Ovary (tissue), 9 donors: Measurements from ENCODE around the gene THSD4. TPM values are rescaled to one million over a fixed set of nuclear protein-coding genes. Genes with fewer than 3 reads are reported as not detected.
A peak's percentile ranks its signal among the peaks of the same experiment; 100 is the strongest.

Experiments
- DNase-seq, 5 donors: peaks; one replicate each; pipeline ENCODE4 v3.0.0-alpha.2; 2019 to 2020
- H3K27ac ChIP-seq, 2 donors: fragments of 200-600 bp; one replicate each; pipeline versions ENCODE4 v1.5.1 to v1.8.0; 2019 to 2022
- H3K27me3 ChIP-seq: fragments of 200-600 bp; one replicate; pipeline ENCODE4 v1.8.0; 2022
- H3K36me3 ChIP-seq: fragments of 200-600 bp; sonication (generic); one replicate; pipeline ENCODE4 v1.5.1; 2019
- H3K4me1 ChIP-seq: one replicate; pipeline ENCODE4 v1.8.1; 2013; ENCODE audit warnings: mild to moderate bottlenecking, moderate library complexity; ENCODE audit not compliant: insufficient read depth
- H3K4me3 ChIP-seq: fragments of 200-600 bp; sonication (generic); one replicate; pipeline ENCODE4 v1.5.1; 2017
- H3K9me3 ChIP-seq, 2 donors: fragments of 200-600 bp in 1 of 2; sonication (generic) in 1 of 2; one replicate each; pipeline versions ENCODE4 v1.5.1 to v1.8.1; 2013 to 2019; ENCODE audit warnings: mild to moderate bottlenecking in 1 of 2, moderate library complexity in 1 of 2
- EP300 ChIP-seq: sonication (generic); formaldehyde crosslinking; IDR thresholded peaks from one replicate; pipeline ENCODE4 v1.6.1; 2017; ENCODE audit warnings: antibody characterized with exemption
- POLR2A ChIP-seq: fragments of 450-650 bp; IDR thresholded peaks from one replicate; pipeline ENCODE4 v1.6.1; 2017; ENCODE audit warnings: antibody characterized with exemption, mild to moderate bottlenecking, moderate library complexity
- WGBS, 3 donors: extraction: QIAGEN DNeasy Blood & Tissue Kit in 1 of 3; methylation state at CpG; one replicate each; pipeline versions ENCODE4 v1.1.5 to v1.1.7; 2013 to 2017; 5-methylcytosine and 5-hydroxymethylcytosine counted together
- intact Hi-C, 4 donors: fragments of 100-400 bp; cut with DNase I; formaldehyde crosslinking; loops; one replicate each; pipeline versions ENCODE4 v1.11.0 to v1.15.1; 2022 to 2023
- polyA plus RNA-seq, 2 donors: library from polyadenylated mRNA; stranded (reverse); fragments of 200-250 nt in 1 of 2; fragments of 350-450 nt in 1 of 2; fragmentation: Illumina TruSeq in 1 of 2; extraction: RNeasy Lipid Tissue Mini Kit (QIAGEN cat#74804) in 1 of 2; gene quantifications; one replicate each; pipeline ENCODE4 v1.2.3, GENCODE V29; 2013 to 2014
- total RNA-seq, 7 donors: library from RNA; depleted of rRNA in 2 of 7; stranded (reverse); fragments of >200 nt in 2 of 7; fragmentation: NEBNext Ultra II Directional in 3 of 7; extraction: Animal tissue kit (Norgen Biotek cat#: 25700) in 3 of 7; gene quantifications; one replicate each; pipeline versions ENCODE4 v1.1.0 to v1.2.4, GENCODE V29; 2016 to 2023
- TF ChIP-seq, protein P1 (sequence below), 3 donors: fragments of 450-650 bp in 2 of 3; fragments of 200-600 bp in 1 of 3; IDR thresholded peaks; one replicate each; pipeline versions ENCODE4 v1.5.1 to v1.8.0; 2016 to 2022; ENCODE audit warnings: antibody characterized with exemption in 3 of 3, mild to moderate bottlenecking in 1 of 3
- donor health status: DM: no; HTN: no; CAD: no; lungs with moderate emphysema.
- donor health status: DM: no; HTN: no; CAD: no.
- donor health status: Bipolar disorder and iron deficiency.
- donor health status: DM: yes; HTN: yes; CAD: no.
- donor health status: DM: no; HTN: no; CAD: no.
- donor health status: DM: yes; HTN: yes; CAD: no.

THSD4 gene
- total and polyA plus RNA-seq, 9 donors: 3.2 to 53.4 (median 13.5) TPM

DNA sequence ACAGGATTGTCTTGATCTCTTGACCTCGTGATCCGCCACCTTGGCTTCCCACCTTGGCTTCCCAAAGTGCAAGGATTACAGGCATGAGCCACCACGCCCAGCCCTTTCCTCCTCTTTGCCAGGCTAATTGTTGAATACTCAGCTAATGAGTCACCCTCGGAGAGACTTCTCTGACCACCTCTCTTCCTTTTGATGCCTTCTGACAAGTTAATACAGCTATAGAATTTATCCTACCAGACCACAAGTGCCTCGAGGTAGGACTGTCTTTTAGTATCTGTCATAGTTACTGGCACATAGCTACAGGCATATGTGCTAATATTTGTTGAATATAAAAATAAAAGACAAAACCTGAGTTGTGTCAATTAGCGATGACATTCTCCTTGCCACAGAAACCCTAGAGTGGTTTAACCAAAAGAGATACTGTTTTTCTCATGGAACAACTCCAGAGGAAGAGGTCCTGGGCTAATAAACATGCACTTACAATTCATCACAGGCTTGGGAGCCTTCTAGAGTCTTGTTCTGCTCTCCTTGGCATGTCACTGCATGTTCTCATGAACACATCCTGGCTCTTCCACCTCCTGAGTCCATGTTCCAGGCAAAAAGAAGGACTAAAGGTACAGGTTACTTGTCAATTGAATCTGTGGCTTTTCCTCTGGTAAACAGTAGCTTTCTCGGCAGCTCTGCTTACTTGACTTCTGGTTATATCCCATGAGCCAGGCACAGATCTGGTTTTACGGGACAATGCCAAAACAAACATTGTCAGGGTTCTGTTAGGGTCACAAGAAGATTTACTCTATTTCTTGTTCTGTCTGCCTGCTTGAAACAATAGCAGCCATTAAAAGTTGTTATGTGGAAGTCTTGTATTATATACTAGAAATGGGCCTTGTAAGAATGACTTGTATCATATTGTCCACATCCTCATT is 332.3 kb downstream of the THSD4 start:
- intact Hi-C loops: loop anchor here in 2 of 4 donors (5.0 to 10.0 kb wide), 2 partner anchors 205 to 333 kb away; partner anchors contain the start of gene THSD4 (in 1 of the 2)
- TF ChIP-seq POLR2A: no peak
- TF ChIP-seq EP300: no peak
- TF ChIP-seq, protein P1, sequence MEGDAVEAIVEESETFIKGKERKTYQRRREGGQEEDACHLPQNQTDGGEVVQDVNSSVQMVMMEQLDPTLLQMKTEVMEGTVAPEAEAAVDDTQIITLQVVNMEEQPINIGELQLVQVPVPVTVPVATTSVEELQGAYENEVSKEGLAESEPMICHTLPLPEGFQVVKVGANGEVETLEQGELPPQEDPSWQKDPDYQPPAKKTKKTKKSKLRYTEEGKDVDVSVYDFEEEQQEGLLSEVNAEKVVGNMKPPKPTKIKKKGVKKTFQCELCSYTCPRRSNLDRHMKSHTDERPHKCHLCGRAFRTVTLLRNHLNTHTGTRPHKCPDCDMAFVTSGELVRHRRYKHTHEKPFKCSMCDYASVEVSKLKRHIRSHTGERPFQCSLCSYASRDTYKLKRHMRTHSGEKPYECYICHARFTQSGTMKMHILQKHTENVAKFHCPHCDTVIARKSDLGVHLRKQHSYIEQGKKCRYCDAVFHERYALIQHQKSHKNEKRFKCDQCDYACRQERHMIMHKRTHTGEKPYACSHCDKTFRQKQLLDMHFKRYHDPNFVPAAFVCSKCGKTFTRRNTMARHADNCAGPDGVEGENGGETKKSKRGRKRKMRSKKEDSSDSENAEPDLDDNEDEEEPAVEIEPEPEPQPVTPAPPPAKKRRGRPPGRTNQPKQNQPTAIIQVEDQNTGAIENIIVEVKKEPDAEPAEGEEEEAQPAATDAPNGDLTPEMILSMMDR (IDR thresholded peaks at IDR 0.05): no peak
- DNase-seq: no peak
- H3K4me3 ChIP-seq: no peak overlapping the region
- no peak overlapping the region for H3K27ac ChIP-seq
- no peaks in the 10 kb centered on the region for H3K4me1 ChIP-seq
- no peaks in the 10 kb centered on the region for H3K36me3 ChIP-seq
- no peaks in the 10 kb centered on the region for H3K27me3 ChIP-seq
- WGBS, 3 donors: 78 to 84% (median 79%) methylated on average over 8 of the region's 8 CpGs
- no peaks in the 10 kb centered on the region for H3K9me3 ChIP-seq

GRCh38 chr15:71448688-71449114 is 333.4 kb downstream of the THSD4 start:
- 67 to 82% (median 74%) methylated on average over 2 of the region's 2 CpGs for WGBS, 3 donors
- Histone ChIP-seq H3K36me3 (no peaks in the 10 kb centered on the region), H3K4me1 (no peaks in the 10 kb centered on the region), H3K27me3 (no peaks in the 10 kb centered on the region), H3K9me3 (no peaks in the 10 kb centered on the region), H3K4me3 (no peak overlapping the region), H3K27ac (no peak overlapping the region)
- TF ChIP-seq EP300: no peak
- TF ChIP-seq, protein P1 (IDR thresholded peaks at IDR 0.05): peak; percentile 27 to 83 (median 68)
- no peak for TF ChIP-seq POLR2A
- intact Hi-C loops: loop anchor here in 2 of 4 donors (5.0 to 10.0 kb wide), 2 partner anchors 204 to 334 kb away; partner anchors contain the start of gene THSD4 (in 1 of the 2)
- DNase-seq: peak in 2 of 5 donors; percentile 16 to 48

DNA sequence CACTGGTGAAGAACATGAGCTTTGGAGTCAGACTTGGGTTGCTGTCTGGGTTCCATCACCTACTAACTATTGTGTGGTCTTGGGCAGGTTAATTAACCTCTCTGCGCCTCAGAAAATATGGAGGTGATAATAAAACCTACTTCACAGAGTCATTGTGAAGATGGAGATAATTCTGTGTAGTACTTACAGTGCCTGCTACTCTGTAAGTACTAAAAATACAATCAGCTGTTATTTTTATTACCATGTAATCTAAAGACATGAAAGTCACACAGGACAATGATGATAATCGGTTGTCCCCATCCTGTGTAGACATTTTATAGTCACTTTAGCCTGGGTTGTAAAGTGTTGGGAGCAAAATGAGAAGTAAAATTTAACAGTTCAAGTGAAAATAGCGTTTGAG is 334.1 kb downstream of the THSD4 start:
- Histone ChIP-seq H3K27me3 (no peaks in the 10 kb centered on the region), H3K4me1 (no peaks in the 10 kb centered on the region), H3K9me3 (no peaks in the 10 kb centered on the region), H3K36me3 (no peaks in the 10 kb centered on the region), H3K27ac (no peak overlapping the region), H3K4me3 (no peak overlapping the region)
- WGBS, 3 donors: 82 to 92% (median 86%) methylated on average over 3 of the region's 3 CpGs
- intact Hi-C loops: loop anchor here in 2 of 4 donors (5.0 to 10.0 kb wide), 2 partner anchors 203 to 335 kb away; partner anchors contain the start of gene THSD4 (in 1 of the 2)
- no peak for DNase-seq
- TF ChIP-seq, protein P1 (IDR thresholded peaks at IDR 0.05): no peak
- no peak for TF ChIP-seq EP300

DNA sequence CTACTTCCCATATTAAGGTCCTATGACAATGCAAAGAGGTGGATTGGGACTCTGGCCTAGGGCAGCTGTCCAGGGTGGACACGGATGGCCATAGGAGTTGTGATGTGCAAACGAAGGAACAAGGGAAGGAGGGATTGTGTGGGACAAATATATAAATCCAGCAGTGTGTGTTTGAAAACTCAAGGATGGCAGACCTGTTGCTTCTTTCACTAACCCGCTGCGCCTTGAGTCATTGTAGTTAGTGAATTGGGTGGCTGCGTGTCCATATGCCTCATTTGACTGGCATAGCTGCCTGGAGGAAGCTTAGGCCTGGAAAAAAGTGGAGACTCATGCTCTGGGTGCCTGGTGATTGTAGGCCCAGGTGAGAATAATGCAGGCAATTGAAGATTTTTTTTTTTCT is 334.7 kb downstream of the THSD4 start:
- no peak overlapping the region for H3K27ac ChIP-seq
- TF ChIP-seq POLR2A: no peak
- TF ChIP-seq EP300: no peak
- TF ChIP-seq, protein P1 (IDR thresholded peaks at IDR 0.05): no peak
- H3K9me3 ChIP-seq: no peaks in the 10 kb centered on the region
- WGBS, 3 donors: 70 to 73% (median 71%) methylated on average over 5 of the region's 5 CpGs
- no peak overlapping the region for H3K4me3 ChIP-seq
- intact Hi-C loops: loop anchor here in 3 of 4 donors (5.0 to 10.0 kb wide), 4 partner anchors 202 to 335 kb away; partner anchors contain the start of gene THSD4 (in 1 of the 3)
- H3K27me3 ChIP-seq: no peaks in the 10 kb centered on the region
- no peaks in the 10 kb centered on the region for H3K36me3 ChIP-seq
- no peak for DNase-seq
- H3K4me1 ChIP-seq: no peaks in the 10 kb centered on the region
